GM19467 (cell line): ENCODE results near the gene PSENEN.
"Not testable (repeated sequence)": the region's sequence is repeated elsewhere in the genome, so short reads cannot be mapped to it uniquely, and the experiment has no call there.

Experiments
- ATAC-seq: cut with Tn5 transposase; IDR thresholded peaks from one replicate; pipeline ENCODE4 v1.9.1; 2021; ENCODE audit warnings: mild to moderate bottlenecking, moderate library complexity; ENCODE audit not compliant: unreplicated experiment

PSENEN gene

DNA sequence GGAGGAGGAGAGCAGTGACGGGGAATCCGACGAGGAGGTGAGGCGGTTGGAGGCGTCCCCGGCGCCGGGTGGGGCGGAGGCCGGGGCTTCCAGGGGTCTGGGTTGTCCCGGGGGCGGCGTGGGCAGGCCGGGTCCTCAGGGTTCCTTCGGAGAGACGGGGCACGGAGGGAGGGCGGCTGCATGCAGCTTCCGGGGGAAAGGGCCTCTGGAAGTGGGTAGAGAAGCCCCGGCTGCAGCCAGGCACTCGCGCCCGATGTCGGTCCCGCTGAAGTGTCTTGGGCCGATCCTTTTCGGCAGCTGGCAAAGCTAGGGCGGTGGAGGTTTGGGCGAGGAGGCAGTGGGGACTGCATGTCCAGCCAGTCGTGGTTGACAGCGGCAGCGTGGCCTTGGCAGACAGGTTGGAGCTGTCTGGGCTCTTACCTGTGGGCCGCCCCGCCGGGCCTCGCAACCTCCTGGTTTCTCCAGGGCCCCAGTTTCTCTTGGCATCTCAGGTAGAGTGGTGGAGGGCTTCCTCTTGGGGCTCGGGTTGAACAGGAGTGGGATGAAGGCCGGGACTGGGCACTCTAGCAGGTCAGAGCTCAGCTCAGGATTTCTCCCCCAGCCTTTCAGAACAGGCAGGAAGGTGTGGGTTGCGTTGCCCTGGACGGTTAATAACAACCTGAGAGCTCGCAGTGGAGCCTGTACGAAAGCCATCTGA is 27.0 kb upstream of the PSENEN start:
- peak; percentile 4 for ATAC-seq

DNA sequence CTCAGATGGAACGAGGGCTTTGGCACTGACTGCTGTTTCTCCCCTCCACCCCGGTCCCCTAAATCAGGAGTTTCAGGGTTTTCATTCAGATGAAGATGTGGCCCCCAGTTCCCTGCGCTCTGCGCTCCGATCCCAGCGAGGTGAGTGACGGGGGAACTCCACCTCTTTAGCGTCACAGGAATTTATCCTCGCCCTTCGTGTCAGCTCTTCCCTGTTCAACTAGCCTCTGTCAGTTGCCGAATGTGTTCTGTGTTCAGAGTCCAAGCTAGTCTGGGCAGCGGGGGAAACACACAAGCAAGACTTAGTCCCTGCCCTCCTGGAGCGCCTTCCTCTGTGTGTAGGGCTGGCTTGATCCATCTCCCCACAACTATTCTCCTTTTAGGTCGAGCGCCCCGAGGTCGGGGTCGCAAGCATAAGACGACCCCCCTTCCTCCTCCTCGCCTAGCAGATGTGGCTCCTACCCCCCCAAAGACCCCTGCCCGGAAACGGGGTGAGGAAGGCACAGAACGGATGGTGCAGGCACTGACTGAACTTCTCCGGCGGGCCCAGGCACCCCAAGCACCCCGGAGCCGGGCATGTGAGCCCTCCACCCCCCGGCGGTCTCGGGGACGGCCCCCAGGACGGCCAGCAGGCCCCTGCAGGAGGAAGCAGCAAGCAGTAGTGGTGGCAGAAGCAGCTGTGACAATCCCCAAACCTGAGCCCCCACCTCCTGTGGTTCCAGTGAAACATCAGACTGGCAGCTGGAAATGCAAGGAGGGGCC is 25.9 kb upstream of the PSENEN start:
- ATAC-seq: no peak

DNA sequence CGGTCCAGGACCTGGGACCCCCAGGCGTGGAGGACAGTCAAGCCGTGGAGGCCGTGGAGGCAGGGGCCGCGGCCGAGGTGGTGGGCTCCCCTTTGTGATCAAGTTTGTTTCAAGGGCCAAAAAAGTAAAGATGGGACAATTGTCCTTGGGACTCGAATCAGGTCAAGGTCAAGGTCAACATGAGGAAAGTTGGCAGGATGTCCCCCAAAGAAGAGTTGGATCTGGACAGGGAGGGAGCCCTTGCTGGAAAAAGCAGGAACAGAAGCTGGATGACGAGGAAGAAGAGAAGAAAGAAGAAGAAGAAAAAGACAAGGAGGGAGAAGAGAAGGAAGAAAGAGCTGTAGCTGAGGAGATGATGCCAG is 25.3 kb upstream of the PSENEN start:
- no peak for ATAC-seq

DNA sequence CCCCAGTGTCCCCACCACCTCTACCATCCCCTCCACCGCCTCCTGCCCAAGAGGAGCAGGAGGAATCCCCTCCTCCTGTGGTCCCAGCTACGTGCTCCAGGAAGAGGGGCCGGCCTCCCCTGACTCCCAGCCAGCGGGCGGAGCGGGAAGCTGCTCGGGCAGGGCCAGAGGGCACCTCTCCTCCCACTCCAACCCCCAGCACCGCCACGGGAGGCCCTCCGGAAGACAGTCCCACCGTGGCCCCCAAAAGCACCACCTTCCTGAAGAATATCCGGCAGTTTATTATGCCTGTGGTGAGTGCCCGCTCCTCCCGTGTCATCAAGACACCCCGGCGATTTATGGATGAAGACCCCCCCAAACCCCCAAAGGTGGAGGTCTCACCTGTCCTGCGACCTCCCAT is 24.8 kb upstream of the PSENEN start:
- ATAC-seq: no peak

DNA sequence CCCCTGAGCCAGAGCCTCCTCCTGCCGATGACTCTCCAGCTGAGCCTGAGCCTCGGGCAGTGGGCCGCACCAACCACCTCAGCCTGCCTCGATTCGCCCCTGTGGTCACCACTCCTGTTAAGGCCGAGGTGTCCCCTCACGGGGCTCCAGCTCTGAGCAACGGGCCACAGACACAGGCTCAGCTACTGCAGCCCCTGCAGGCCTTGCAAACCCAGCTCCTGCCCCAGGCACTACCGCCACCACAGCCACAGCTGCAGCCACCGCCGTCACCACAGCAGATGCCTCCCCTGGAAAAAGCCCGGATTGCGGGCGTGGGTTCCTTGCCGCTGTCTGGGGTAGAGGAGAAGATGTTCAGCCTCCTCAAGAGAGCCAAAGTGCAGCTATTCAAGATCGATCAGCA is 24.1 kb upstream of the PSENEN start:
- ATAC-seq: no peak

DNA sequence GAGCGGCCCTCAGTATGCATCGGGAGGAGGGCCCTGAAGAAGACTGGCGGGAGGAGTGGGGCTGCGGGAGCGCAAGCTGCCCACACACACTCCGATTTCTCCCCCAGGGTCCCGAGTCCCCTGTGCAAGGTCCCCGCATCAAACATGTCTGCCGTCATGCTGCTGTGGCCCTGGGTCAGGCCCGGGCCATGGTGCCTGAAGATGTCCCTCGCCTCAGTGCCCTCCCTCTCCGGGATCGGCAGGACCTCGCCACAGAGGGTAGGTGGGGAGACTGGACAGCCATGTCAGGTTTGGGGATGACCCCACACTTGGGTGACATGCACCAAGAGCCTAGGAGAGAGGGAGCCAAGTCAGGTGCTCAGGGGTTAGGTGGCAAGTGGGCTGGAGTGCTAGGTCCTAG is 23.0 kb upstream of the PSENEN start:
- ATAC-seq: no peak

DNA sequence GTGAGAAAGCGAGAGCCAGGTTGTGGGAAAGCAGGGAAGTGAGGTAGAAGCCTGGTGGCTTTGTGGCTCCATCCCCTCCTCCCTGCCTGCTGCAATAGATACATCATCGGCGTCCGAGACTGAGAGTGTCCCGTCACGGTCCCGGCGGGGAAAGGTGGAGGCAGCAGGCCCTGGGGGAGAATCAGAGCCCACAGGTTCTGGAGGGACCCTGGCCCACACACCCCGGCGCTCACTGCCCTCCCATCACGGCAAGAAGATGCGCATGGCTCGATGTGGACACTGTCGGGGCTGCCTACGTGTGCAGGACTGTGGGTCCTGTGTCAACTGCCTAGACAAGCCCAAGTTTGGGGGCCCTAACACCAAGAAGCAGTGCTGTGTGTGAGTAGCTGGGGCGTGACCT is 22.6 kb upstream of the PSENEN start:
- ATAC-seq: no peak

DNA sequence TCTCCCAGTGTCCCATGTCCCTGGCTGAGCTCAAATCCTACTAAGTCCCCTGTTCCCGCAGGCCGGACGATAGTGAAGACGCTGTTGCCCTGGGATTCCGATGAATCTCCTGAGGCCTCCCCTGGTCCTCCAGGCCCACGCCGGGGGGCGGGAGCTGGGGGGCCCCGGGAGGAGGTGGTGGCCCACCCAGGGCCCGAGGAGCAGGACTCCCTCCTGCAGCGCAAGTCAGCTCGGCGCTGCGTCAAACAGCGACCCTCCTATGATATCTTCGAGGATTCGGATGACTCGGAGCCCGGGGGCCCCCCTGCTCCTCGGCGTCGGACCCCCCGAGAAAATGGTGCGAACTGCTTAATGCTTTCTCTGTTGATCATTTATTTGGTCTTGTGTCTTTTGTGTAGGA is 21.8 kb upstream of the PSENEN start:
- ATAC-seq: no peak

DNA sequence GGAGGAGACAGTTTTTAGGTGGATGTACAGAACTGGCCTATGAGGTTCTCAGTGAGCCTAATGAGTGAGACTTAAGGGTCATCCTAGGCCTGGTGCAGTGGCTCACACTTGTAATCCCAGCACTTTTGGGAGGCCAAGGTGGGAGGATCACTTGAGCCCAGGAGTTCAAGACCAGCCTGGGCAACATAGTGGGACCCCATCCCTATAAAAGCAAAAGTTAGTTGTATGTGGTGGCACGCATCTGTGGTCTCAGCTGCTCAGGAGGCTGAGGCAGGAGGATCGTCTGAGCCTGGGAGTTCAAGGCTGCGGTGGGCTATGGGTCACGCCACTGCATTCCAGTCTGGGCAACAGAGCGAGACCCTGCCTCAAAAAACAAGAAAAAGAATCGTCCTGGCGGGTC is 21.3 kb upstream of the PSENEN start:
- not testable (repeated sequence) for ATAC-seq

DNA sequence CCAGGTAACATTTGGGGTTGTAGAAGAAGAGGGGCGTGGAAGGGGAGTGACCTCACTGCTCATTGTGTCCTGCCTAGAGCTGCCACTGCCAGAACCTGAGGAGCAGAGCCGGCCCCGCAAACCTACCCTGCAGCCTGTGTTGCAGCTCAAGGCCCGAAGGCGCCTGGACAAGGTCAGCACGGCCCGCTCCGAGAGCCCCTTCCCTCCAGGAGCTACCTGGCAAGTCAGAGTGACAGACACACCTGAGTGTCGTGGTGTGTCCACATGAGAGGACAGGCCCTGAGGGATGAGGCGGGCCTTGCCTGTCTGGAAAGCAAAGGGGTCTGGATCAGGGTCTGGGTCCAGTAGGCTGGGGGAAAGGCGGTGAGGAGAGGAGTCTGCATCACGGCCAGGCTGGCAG is 20.9 kb upstream of the PSENEN start:
- ATAC-seq: no peak

DNA sequence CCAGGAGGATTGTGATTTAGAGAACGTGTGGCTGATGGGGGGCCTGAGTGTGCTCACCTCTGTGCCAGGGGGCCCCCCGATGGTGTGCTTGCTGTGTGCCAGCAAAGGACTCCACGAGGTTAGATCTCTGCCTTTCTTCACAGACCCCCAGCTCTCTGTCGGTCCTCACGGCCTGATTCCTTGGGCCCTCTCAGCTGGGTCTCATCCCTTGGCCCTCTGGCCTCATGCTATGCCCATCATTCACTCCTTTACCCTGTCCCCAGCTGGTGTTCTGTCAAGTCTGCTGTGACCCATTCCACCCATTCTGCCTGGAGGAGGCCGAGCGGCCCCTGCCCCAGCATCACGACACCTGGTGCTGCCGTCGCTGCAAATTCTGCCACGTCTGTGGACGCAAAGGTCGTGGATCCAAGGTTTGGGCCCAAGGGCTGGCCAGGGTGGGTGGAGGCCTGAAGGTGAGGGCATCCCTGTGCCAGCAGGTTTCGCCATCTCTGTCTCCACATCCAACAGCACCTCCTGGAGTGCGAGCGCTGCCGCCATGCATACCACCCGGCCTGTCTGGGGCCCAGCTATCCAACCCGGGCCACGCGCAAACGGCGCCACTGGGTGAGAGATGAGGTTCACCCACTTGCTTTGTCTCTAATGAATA is 20.1 kb upstream of the PSENEN start:
- no peak for ATAC-seq

DNA sequence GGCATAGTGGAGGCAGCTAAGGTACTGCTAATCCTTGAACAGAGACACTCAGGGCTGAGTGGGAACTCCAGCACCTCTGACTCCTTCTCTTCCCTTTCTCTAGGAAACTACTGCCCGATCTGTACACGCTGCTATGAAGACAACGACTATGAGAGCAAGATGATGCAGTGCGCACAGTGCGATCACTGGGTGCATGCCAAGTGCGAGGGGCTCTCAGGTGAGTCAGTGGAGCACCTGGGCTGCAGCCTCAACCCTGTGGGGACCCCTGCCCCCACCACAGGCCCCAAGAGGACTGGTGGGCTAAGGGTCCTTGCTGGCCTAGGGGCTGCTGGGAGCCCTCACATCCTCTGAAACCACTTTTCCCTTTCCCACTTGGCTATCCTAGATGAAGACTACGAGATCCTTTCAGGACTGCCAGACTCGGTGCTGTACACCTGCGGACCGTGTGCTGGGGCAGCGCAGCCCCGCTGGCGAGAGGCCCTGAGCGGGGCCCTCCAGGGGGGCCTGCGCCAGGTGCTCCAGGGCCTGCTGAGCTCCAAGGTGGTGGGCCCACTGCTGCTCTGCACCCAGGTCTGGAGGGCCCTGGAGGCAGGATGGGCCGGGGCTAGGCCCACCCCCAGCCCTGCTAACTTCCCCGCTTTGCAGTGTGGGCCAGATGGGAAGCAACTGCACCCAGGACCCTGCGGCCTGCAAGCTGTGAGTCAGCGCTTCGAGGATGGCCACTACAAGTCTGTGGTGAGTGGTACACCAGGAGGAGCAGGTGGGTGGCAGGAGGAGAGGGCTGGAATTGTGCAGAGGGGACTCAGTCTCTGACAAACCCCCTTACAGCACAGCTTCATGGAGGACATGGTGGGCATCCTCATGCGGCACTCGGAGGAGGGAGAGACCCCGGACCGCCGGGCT is 18.1 kb upstream of the PSENEN start:
- ATAC-seq: no peak

DNA sequence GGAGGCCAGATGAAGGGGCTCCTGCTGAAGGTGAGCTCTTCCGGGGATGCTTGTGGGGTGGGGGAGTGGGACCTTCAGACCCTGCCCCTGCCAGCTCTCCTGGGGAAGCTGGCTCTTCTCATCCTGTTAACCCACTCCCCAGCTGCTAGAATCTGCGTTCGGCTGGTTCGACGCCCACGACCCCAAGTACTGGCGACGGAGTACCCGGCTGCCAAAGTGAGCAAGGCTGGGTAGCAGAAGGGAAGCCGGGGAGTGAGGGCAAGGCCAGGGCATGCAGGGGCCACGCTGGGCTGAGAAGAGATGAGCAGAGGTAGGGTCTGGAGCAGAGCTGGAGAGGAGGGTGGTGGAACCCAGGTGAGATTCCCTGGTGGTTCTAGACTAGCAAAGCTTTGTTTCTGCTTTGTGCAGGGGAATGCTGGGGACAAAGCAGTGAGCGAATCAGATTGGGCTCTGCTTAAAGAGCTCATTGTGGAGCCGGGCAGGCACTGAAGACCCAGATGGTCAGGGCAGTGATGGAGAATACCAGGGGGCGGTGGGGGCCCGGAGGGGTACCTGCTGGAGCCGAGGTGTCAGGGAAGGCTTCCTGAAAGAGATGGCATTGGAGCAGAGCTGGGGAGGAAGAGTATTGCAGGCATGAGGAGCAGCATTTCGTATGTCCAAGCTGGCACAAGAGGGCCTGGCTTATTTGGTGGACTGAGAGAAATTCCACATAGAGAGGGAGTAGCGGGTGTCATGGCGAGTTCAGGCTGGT is 17.3 kb upstream of the PSENEN start:
- no peak for ATAC-seq

DNA sequence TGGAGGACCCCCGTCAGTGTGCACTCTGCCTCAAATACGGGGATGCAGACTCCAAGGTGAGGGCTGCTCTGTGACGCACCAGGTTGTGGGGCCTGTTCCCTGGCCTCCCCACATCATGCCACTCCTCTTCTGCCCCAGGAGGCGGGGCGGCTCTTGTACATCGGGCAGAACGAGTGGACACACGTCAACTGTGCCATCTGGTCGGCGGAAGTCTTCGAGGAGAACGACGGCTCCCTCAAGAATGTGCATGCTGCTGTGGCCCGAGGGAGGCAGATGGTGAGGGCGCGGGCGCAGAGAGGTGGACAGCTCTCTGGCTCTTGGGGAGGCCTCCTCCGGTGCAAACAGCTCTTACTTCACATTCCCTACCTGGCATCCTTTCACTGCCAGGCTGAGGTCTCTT is 16.4 kb upstream of the PSENEN start:
- no peak for ATAC-seq

DNA sequence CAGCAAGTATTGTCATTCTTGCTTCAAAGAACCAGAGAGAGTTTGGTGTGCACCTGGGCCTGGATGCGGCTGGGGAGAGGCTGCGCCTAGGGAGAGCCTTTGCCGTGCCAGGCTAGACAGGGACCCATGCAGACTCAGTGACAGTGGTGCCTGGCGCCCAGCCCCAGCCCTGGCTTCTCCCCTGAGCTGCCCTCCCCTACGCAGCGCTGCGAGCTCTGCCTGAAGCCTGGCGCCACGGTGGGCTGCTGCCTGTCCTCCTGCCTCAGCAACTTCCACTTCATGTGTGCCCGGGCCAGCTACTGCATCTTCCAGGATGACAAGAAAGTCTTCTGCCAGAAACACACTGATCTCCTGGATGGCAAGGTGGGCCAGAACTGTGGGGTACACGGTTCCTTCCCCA is 15.7 kb upstream of the PSENEN start:
- ATAC-seq: no peak

DNA sequence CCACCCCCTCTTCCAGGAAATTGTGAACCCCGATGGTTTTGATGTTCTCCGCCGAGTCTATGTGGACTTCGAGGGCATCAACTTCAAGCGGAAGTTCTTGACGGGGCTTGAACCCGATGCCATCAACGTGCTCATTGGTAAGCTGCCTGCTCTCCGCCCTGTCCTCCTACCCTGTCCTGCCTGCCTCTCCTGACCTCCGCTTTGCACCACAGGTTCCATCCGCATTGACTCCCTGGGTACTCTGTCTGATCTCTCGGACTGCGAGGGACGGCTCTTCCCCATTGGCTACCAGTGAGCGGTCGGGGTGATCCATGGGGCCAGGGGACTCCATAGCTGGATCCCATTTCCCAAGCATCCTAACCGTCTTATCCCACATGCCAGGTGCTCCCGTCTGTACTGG is 15.1 kb upstream of the PSENEN start:
- no peak for ATAC-seq

DNA sequence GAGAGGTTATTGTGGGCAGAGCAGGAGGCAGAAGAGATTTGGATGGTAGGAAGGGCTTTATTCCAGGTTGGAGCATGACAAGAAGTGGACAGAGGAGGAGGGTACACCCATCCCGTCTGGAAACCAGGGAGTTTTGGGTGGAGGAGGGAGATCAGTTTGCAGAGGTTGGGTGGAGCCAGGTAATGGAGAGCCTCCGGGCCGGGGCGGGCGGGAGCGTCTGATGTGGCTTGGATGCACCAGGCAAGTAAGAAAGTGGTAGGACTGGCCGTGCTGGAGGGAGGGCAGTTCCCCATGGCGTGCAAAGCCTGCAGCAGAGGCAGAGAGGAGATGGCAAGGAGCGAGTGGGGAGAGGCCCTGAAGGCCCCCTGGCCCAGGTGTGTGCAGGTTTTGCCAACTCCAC is 14.1 kb upstream of the PSENEN start:
- ATAC-seq: no peak

DNA sequence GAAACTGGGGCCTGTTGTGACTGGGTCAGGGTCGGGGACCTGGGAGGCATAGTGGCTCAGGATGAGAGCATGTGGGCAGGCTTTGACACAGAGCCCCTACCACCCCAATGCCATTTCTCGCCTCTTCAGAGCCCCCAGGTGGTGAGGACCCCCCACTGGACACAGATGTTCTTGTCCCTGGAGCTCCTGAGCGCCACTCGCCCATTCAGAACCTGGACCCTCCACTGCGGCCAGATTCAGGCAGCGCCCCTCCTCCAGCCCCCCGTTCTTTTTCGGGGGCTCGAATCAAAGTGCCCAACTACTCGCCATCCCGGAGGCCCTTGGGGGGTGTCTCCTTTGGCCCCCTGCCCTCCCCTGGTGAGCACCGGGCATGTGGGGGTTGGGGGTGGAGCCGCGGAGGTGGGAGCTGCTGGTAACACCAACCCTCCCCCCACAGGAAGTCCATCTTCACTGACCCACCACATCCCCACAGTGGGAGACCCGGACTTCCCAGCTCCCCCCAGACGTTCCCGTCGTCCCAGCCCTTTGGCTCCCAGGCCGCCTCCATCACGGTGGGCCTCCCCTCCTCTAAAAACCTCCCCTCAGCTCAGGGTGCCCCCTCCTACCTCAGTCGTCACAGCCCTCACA is 13.6 kb upstream of the PSENEN start:
- no peak for ATAC-seq

DNA sequence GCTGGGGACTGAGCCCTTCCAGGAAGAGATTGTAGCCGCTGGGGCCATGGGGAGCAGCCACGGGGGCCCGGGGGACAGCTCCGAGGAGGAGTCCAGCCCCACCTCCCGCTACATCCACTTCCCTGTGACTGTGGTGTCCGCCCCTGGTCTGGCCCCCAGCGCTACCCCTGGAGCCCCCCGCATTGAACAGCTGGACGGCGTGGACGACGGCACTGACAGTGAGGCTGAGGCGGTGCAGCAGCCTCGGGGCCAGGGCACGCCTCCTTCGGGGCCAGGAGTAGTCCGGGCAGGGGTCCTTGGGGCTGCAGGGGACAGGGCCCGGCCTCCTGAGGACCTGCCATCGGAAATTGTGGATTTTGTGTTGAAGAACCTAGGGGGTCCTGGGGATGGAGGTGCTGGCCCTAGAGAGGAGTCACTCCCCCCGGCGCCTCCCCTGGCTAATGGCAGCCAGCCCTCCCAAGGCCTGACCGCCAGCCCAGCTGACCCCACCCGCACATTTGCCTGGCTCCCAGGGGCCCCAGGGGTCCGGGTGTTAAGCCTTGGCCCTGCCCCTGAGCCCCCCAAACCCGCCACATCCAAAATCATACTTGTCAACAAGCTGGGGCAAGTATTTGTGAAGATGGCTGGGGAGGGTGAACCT is 12.8 kb upstream of the PSENEN start:
- ATAC-seq: no peak
